HepG2 (cell line): Measurements from ENCODE around the gene ADGRL2. TPM values are rescaled to one million over a fixed set of nuclear protein-coding genes. Genes with fewer than 3 reads are reported as not detected.

Experiments
- ATAC-seq: fragments of 200-7000 bp; cut with Tn5 transposase; 3 replicates; pipeline ENCODE4 v1.9.1; 2020; ENCODE audit warnings: mild to moderate bottlenecking, moderate library complexity
- BruUV-seq: library from RNA; stranded (reverse); fragments of 400-500 nt; replicated peaks from 2 replicates; lab custom pipeline; 2021; lab: Mats Ljungman, UMichigan
- CTCF ChIA-PET: fragments of 300-600 bp; formaldehyde crosslinking; extraction: SDS; loops from one replicate; lab custom pipeline; 2021; ENCODE audit warnings: low total read pairs, inconsistent platforms, low intra/inter-chr PET ratio; lab: Yijun Ruan, JAX
- POLR2A ChIA-PET: fragments of 350-600 bp; sonication (Branson Sonifier 250); formaldehyde crosslinking; loops from one replicate; lab custom pipeline; 2020; ENCODE audit warnings: antibody characterized with exemption, inconsistent platforms; lab: Yijun Ruan, JAX
- DNase-seq: peaks from one replicate; pipeline ENCODE4 v3.0.0-alpha.2; 2015; ENCODE audit warnings: low spot score
- FAIRE-seq: peaks from 3 replicates; lab custom pipeline; 2011; peaks lifted over from hg19 to GRCh38; lab: Jason Lieb, UNC
- H2AFZ ChIP-seq: one replicate; pipeline ENCODE4 v1.6.1; 2011; ENCODE audit warnings: low read length, inconsistent platforms
- H3K27ac ChIP-seq: fragments of 300-600 bp; 3 replicates; pipeline ENCODE4 v1.8.0; 2011; ENCODE audit warnings: mixed run types, mild to moderate bottlenecking, mixed read lengths, low read length, inconsistent platforms; ENCODE audit not compliant: insufficient read depth; ENCODE audit errors: extremely low read length
- H3K27me3 ChIP-seq, 2 experiments: fragments of 200-600 bp in 1 of 2; 2 replicates in 1 of 2; 3 replicates in 1 of 2; pipeline versions ENCODE4 v1.6.0 to v1.8.0; 2011; ENCODE audit warnings: low read length in 2 of 2, mild to moderate bottlenecking in 2 of 2, moderate library complexity in 2 of 2, inconsistent platforms in 1 of 2; ENCODE audit not compliant: insufficient read depth in 2 of 2, control insufficient read depth in 1 of 2
- H3K36me3 ChIP-seq, 2 experiments: fragments of 200-600 bp in 1 of 2; replicated peaks in 1 of 2; 2 replicates in 1 of 2; 3 replicates in 1 of 2; pipeline versions ENCODE4 v1.5.1 to v1.8.0; 2011; ENCODE audit warnings: low read length in 2 of 2, inconsistent platforms in 1 of 2; ENCODE audit not compliant: insufficient read depth in 2 of 2, control insufficient read depth in 1 of 2
- H3K4me1 ChIP-seq: 2 replicates; pipeline ENCODE4 v1.5.1; 2012; ENCODE audit warnings: low read length, inconsistent platforms; ENCODE audit not compliant: insufficient read depth
- H3K4me2 ChIP-seq: 2 replicates; pipeline ENCODE4 v1.6.0; 2011; ENCODE audit warnings: low read depth, low read length, inconsistent platforms
- H3K4me3 ChIP-seq, 3 experiments: fragments of 200-600 bp in 1 of 3; sonication (generic), shearing (Covaris generic) in 1 of 3; replicated peaks in 1 of 3; 2 replicates each; pipeline ENCODE4 v1.5.1; 2011 to 2016; ENCODE audit warnings: low read length in 3 of 3, inconsistent platforms in 2 of 3, low read depth in 2 of 3, mild to moderate bottlenecking in 2 of 3, control low read depth in 1 of 3, mixed read lengths in 1 of 3; ENCODE audit not compliant: insufficient read depth in 1 of 3
- H3K79me2 ChIP-seq: one replicate; pipeline ENCODE4 v1.6.1; 2011; ENCODE audit warnings: low read length, inconsistent platforms; ENCODE audit not compliant: insufficient read depth
- H3K9ac ChIP-seq: 2 replicates; pipeline ENCODE4 v1.6.0; 2011; ENCODE audit warnings: mild to moderate bottlenecking, low read depth, low read length, inconsistent platforms; ENCODE audit not compliant: insufficient read depth
- H3K9me3 ChIP-seq: 2 replicates; pipeline ENCODE4 v1.5.1; 2012; ENCODE audit warnings: mild to moderate bottlenecking, low read length
- H4K20me1 ChIP-seq: 2 replicates; pipeline ENCODE4 v1.6.0; 2011; ENCODE audit warnings: inconsistent platforms, mild to moderate bottlenecking, low read length, moderate library complexity; ENCODE audit not compliant: insufficient read depth
- PHF20 ChIP-seq: sonication (generic); formaldehyde crosslinking; IDR thresholded peaks from 2 replicates; pipeline ENCODE4 v1.5.0; 2020; ENCODE audit warnings: mild to moderate bottlenecking, missing genetic modification reagents
- RNF219 ChIP-seq: sonication (generic); formaldehyde crosslinking; IDR thresholded peaks from 2 replicates; pipeline ENCODE4 v1.5.0; 2020; ENCODE audit warnings: mild to moderate bottlenecking, missing genetic modification reagents
- SAP130 ChIP-seq: IDR thresholded peaks from 2 replicates; pipeline ENCODE4 v1.6.1; 2016; ENCODE audit warnings: low read depth
- ZFP91 ChIP-seq: sonication (generic); formaldehyde crosslinking; IDR thresholded peaks from 2 replicates; pipeline ENCODE4 v1.9.0; 2022; ENCODE audit warnings: missing genetic modification reagents, mild to moderate bottlenecking, borderline replicate concordance
- WGBS: methylation state at CpG from one replicate; pipeline ENCODE4 v1.1.6; 2017; ENCODE audit warnings: low lambda C conversion rate; 5-methylcytosine and 5-hydroxymethylcytosine counted together
- in situ Hi-C: cut with HindIII; loops from 2 replicates; pipeline ENCODE4 v1.10.0; 2017; ENCODE audit warnings: low pct_unique_long_range_greater_than_20kb; ENCODE audit not compliant: extremely low pct_ligation_motif_present
- intact Hi-C: fragments of 100-400 bp; cut with micrococcal nuclease; formaldehyde crosslinking; loops from one replicate; pipeline ENCODE4 v1.10.0; 2022; ENCODE audit not compliant: unreplicated experiment
- polyA plus RNA-seq, 8 experiments: library from polyadenylated mRNA; depleted of rRNA in 3 of 8; stranded (reverse) in 7 of 8; unstranded in 1 of 8; fragments of >200 nt; fragmentation: Illumina TruSeq in 4 of 8; extraction: Trizol in 4 of 8; gene quantifications; 2 replicates each; pipeline versions ENCODE4 v1.2.1 to v1.2.3, GENCODE V29; 2011 to 2016; ENCODE audit warnings: low read depth in 4 of 8, missing spikeins in 1 of 8, mixed read lengths in 1 of 8; ENCODE audit not compliant: insufficient read depth in 1 of 8
- total RNA-seq, 5 experiments: library from RNA; depleted of rRNA; stranded (reverse); fragments of >200 nt; fragmentation: Illumina TruSeq; extraction: Trizol; gene quantifications; 2 replicates each; pipeline ENCODE4 v1.2.3, GENCODE V29; 2016; ENCODE audit warnings: low read depth in 1 of 5

ADGRL2 gene
- total and polyA plus RNA-seq, 2 of the 13 experiments (the other 11 are each of a cell fraction or from before 2014, with no cell fraction given) = 15.3 to 31.6 TPM

GRCh38 chr1:81838600-81839218 is 38.0 kb downstream of the ADGRL2 start:
- DNase-seq (no peak), FAIRE-seq (no peak), ATAC-seq (no peak)
- 56% methylated on average over 2 of the region's 2 CpGs for WGBS
- intact Hi-C loops = no loop called here
- Histone ChIP-seq H4K20me1 (no peaks in the 10 kb centered on the region; the same call in 1 of the 2 replicates), H3K4me1 (no peaks in the 10 kb centered on the region), H3K36me3 (no peaks in the 10 kb centered on the region), H3K4me2 (no peak overlapping the region), H3K27ac (no peak overlapping the region), H3K27me3 (no peaks in the 10 kb centered on the region), H3K79me2 (peaks cover 14% of the 10 kb centered on the region), H3K4me3 (no peak overlapping the region), H2AFZ (no peak overlapping the region), H3K9me3 (no peaks in the 10 kb centered on the region), H3K9ac (no peak overlapping the region)
- ChIA-PET CTCF (no interaction called here), POLR2A (no interaction called here)
- no TSS peak for BruUV-seq
- no peak for TF ChIP-seq PHF20 (CRISPR knock-in tag)
- TF ChIP-seq RNF219 (CRISPR knock-in tag) = no peak
- no peak for TF ChIP-seq ZFP91 (CRISPR knock-in tag)
- TF ChIP-seq SAP130 (CRISPR knock-in tag) = no peak
- in situ Hi-C loops = no loop called here
